Hepatocyte (in vitro differentiated cells): ENCODE data around the gene EHMT2.

ENCODE experiments used
- EZH2 ChIP-seq: fragments of 200-600 bp; sonication (generic); IDR thresholded peaks from 2 replicates; pipeline ENCODE4 v1.6.1; 2016; ENCODE audit warnings: antibody characterized with exemption, mild to moderate bottlenecking, borderline replicate concordance
- EZH2phosphoT487 ChIP-seq: fragments of 200-600 bp; sonication (generic); IDR thresholded peaks from one replicate; pipeline ENCODE4 v1.6.1; 2018; ENCODE audit warnings: antibody characterized with exemption, mild to moderate bottlenecking, low read depth, moderate library complexity; ENCODE audit not compliant: unreplicated experiment, severe bottlenecking
- TF ChIP-seq, protein P1 (sequence below): fragments of 200-600 bp; sonication (generic); IDR thresholded peaks from 2 replicates; pipeline ENCODE4 v1.5.1; 2016; ENCODE audit warnings: antibody characterized with exemption, mild to moderate bottlenecking; ENCODE audit not compliant: poor library complexity

DNA sequence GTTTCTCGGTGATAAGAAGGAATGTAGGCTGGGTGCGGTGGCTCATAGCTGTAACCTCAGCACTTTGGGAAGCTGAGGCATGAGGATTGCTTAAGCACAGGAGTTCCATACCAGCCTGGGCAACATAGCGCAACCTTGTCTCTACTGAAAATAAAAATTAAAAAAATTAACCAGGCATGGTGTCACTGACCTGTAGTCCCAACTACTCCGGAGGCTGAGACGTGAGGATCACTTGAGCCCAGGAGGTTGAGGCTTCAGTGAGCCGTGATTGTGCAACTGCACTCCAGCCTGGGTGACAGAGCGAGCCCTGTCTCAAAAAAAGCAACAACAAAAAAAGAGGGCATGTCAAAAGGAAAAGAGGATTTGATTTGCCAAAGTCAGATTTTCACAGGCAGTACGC is 38.8 kb downstream of the EHMT2 start:
- TF ChIP-seq, protein P1, sequence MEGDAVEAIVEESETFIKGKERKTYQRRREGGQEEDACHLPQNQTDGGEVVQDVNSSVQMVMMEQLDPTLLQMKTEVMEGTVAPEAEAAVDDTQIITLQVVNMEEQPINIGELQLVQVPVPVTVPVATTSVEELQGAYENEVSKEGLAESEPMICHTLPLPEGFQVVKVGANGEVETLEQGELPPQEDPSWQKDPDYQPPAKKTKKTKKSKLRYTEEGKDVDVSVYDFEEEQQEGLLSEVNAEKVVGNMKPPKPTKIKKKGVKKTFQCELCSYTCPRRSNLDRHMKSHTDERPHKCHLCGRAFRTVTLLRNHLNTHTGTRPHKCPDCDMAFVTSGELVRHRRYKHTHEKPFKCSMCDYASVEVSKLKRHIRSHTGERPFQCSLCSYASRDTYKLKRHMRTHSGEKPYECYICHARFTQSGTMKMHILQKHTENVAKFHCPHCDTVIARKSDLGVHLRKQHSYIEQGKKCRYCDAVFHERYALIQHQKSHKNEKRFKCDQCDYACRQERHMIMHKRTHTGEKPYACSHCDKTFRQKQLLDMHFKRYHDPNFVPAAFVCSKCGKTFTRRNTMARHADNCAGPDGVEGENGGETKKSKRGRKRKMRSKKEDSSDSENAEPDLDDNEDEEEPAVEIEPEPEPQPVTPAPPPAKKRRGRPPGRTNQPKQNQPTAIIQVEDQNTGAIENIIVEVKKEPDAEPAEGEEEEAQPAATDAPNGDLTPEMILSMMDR = no peak
- TF ChIP-seq EZH2 (no peak), EZH2phosphoT487 (no peak)
